Esophagus muscularis mucosa (tissue), 4 donors: ENCODE measurements around the gene MLANA. TPM values are rescaled to one million over a fixed set of nuclear protein-coding genes. Genes with fewer than 3 reads are reported as not detected.

Experiments used
- DNase-seq: peaks from one replicate; pipeline ENCODE4 v3.0.0-alpha.2; 2017; ENCODE audit errors: extremely low spot score
- H3K27ac ChIP-seq, 4 donors: fragments of 200-600 bp; sonication (generic); replicated peaks in 1 of 4; 1 replicate in 3 of 4; 2 replicates in 1 of 4; pipeline ENCODE4 v1.5.1; 2016 to 2019; ENCODE audit warnings: mild to moderate bottlenecking in 1 of 4
- H3K27me3 ChIP-seq, 4 donors: fragments of 200-600 bp; sonication (generic); one replicate each; pipeline versions ENCODE4 v1.5.1 to v1.6.0; 2016 to 2019
- H3K36me3 ChIP-seq, 4 donors: fragments of 200-600 bp; sonication (generic); one replicate each; pipeline ENCODE4 v1.5.1; 2016 to 2019
- H3K4me1 ChIP-seq, 4 donors: fragments of 200-600 bp; sonication (generic); one replicate each; pipeline ENCODE4 v1.5.1; 2016 to 2019
- H3K4me3 ChIP-seq, 4 donors: fragments of 200-600 bp; sonication (generic); 1 replicate in 2 of 4; 2 replicates in 2 of 4; pipeline ENCODE4 v1.5.1; 2016 to 2019; ENCODE audit warnings: mild to moderate bottlenecking in 4 of 4, moderate library complexity in 1 of 4
- H3K9me3 ChIP-seq, 4 donors: fragments of 200-600 bp; sonication (generic); 1 replicate in 3 of 4; 2 replicates in 1 of 4; pipeline ENCODE4 v1.5.1; 2016 to 2019
- CTCF ChIP-seq, 3 experiments: fragments of 200-600 bp in 2 of 3; fragments of 450-650 bp in 1 of 3; sonication (generic) in 2 of 3; IDR thresholded peaks; one replicate each; pipeline ENCODE4 v1.5.1; 2017 to 2019; ENCODE audit warnings: antibody characterized with exemption in 3 of 3, mild to moderate bottlenecking in 2 of 3, moderate library complexity in 1 of 3
- EP300 ChIP-seq: sonication (generic); formaldehyde crosslinking; IDR thresholded peaks from one replicate; pipeline ENCODE4 v1.6.1; 2017; ENCODE audit warnings: antibody characterized with exemption
- POLR2A ChIP-seq: fragments of 450-650 bp; IDR thresholded peaks from one replicate; pipeline ENCODE4 v1.6.1; 2017; ENCODE audit warnings: antibody characterized with exemption, moderate library complexity, mild to moderate bottlenecking, low read depth
- POLR2AphosphoS5 ChIP-seq, 2 donors: sonication (generic); formaldehyde crosslinking; IDR thresholded peaks; one replicate each; pipeline ENCODE4 v1.6.1; 2017; ENCODE audit warnings: antibody characterized with exemption in 2 of 2
- WGBS: methylation state at CpG from one replicate; pipeline ENCODE4 v1.1.5; 2018; 5-methylcytosine and 5-hydroxymethylcytosine counted together
- intact Hi-C: fragments of 100-400 bp; cut with DNase I; formaldehyde crosslinking; loops from one replicate; pipeline ENCODE4 v1.15.1; 2023
- total RNA-seq, 4 donors: library from RNA; depleted of rRNA; stranded (reverse); fragments of >200 nt; gene quantifications; one replicate each; pipeline versions ENCODE4 v1.1.0 to v1.2.1, GENCODE V29; 2016

Gene MLANA
- total RNA-seq, 4 donors from 2014 or later: not detected

GRCh38 chr9:5845157-5845531 is 45.5 kb upstream of the MLANA start:
- Histone ChIP-seq H3K27ac (no peak overlapping the region), H3K4me1 (no peaks in the 10 kb centered on the region), H3K36me3 (peaks cover 0 to 6% (median 0%) of the 10 kb centered on the region in 4 donors), H3K4me3 (no peak overlapping the region), H3K27me3 (no peaks in the 10 kb centered on the region), H3K9me3 (no peaks in the 10 kb centered on the region)
- WGBS: 83% methylated on average over 1 of the region's 1 CpG
- intact Hi-C loops: no loop called here
- TF ChIP-seq EP300: no peak
- TF ChIP-seq POLR2A: no peak
- no peak for TF ChIP-seq POLR2AphosphoS5 (IDR thresholded peaks at IDR 0.05)
- no peak for TF ChIP-seq CTCF (IDR thresholded peaks at IDR 0.05)
- no peak for DNase-seq

GRCh38 chr9:5846096-5846495 is 44.6 kb upstream of the MLANA start:
- 100% methylated on average over 1 of the region's 1 CpG for WGBS
- no peaks in the 10 kb centered on the region for H3K9me3 ChIP-seq
- H3K4me1 ChIP-seq: no peaks in the 10 kb centered on the region
- no peak for TF ChIP-seq CTCF (IDR thresholded peaks at IDR 0.05)
- TF ChIP-seq POLR2AphosphoS5 (IDR thresholded peaks at IDR 0.05): no peak
- no peak for TF ChIP-seq POLR2A
- TF ChIP-seq EP300: no peak
- intact Hi-C loops: no loop called here
- H3K36me3 ChIP-seq: peaks cover 0 to 6% (median 0%) of the 10 kb centered on the region in 4 donors
- H3K27ac ChIP-seq: no peak overlapping the region
- DNase-seq: no peak
- H3K27me3 ChIP-seq: no peaks in the 10 kb centered on the region
- H3K4me3 ChIP-seq: no peak overlapping the region

GRCh38 chr9:5846501-5846921 is 44.2 kb upstream of the MLANA start:
- no peaks in the 10 kb centered on the region for H3K9me3 ChIP-seq
- H3K27me3 ChIP-seq: no peaks in the 10 kb centered on the region
- no peak for TF ChIP-seq CTCF (IDR thresholded peaks at IDR 0.05)
- no peak for TF ChIP-seq POLR2AphosphoS5 (IDR thresholded peaks at IDR 0.05)
- no peak for TF ChIP-seq POLR2A
- TF ChIP-seq EP300: no peak
- no peak for DNase-seq
- no peak overlapping the region for H3K4me3 ChIP-seq
- intact Hi-C loops: no loop called here
- WGBS: 91% methylated on average over 4 of the region's 4 CpGs
- no peak overlapping the region for H3K27ac ChIP-seq
- no peaks in the 10 kb centered on the region for H3K4me1 ChIP-seq
- peaks cover 0 to 2% (median 0%) of the 10 kb centered on the region in 4 donors for H3K36me3 ChIP-seq

- H3K4me1 ChIP-seq: no peaks in the 10 kb centered on the region
- no peaks in the 10 kb centered on the region for H3K9me3 ChIP-seq
- intact Hi-C loops: no loop called here
- 94% methylated on average over 3 of the region's 3 CpGs for WGBS
- no peak for DNase-seq
- H3K27ac ChIP-seq: no peak overlapping the region
- H3K27me3 ChIP-seq: no peaks in the 10 kb centered on the region
- H3K4me3 ChIP-seq: no peak overlapping the region
- H3K36me3 ChIP-seq: peaks cover 0 to 3% (median 0%) of the 10 kb centered on the region in 4 donors
- TF ChIP-seq EP300 (no peak), POLR2AphosphoS5 (IDR thresholded peaks at IDR 0.05) (no peak), POLR2A (no peak), CTCF (IDR thresholded peaks at IDR 0.05) (no peak)
Measured at GRCh38 chr9:5848372-5848882, 42.3 kb upstream of the MLANA start.

GRCh38 chr9:5850724-5851122 is 40.0 kb upstream of the MLANA start:
- H3K27me3 ChIP-seq: no peaks in the 10 kb centered on the region
- H3K4me3 ChIP-seq: no peak overlapping the region
- no peak overlapping the region for H3K27ac ChIP-seq
- peaks cover 0 to 5% (median 2%) of the 10 kb centered on the region in 4 donors for H3K36me3 ChIP-seq
- intact Hi-C loops: no loop called here
- H3K9me3 ChIP-seq: no peaks in the 10 kb centered on the region
- TF ChIP-seq CTCF (IDR thresholded peaks at IDR 0.05) (no peak), POLR2AphosphoS5 (IDR thresholded peaks at IDR 0.05) (no peak)
- DNase-seq: no peak
- no peaks in the 10 kb centered on the region for H3K4me1 ChIP-seq
